ENCODE measurements around the gene ENGASE.

The ENGASE gene

GRCh38 chr17:79081571-79082276 lies 7.1 kb downstream of the ENGASE start:
- no peak for DNase-seq

GRCh38 chr17:79082311-79083190 lies 7.9 kb downstream of the ENGASE start:
- peak in 1 of 2 donors; percentile 59 for DNase-seq

GRCh38 chr17:79083191-79083971 lies 8.8 kb downstream of the ENGASE start:
- no peak for DNase-seq

- no peak for DNase-seq
Observed at GRCh38 chr17:79084291-79085153, 9.9 kb downstream of the ENGASE start.

GRCh38 chr17:79085154-79085920 lies 10.7 kb downstream of the ENGASE start:
- DNase-seq: no peak

- no peak for DNase-seq
Observed at GRCh38 chr17:79085921-79086551, 11.4 kb downstream of the ENGASE start.

- no peak for DNase-seq
Observed at GRCh38 chr17:79086609-79087427, 12.2 kb downstream of the ENGASE start.

- DNase-seq: peak; percentile 18 to 83
Observed at GRCh38 chr17:79087428-79088143, 13.0 kb downstream of the ENGASE start.

GRCh38 chr17:79088247-79088996 lies 13.8 kb downstream of the ENGASE start:
- no peak for DNase-seq

- no peak for DNase-seq
Observed at GRCh38 chr17:79088997-79089328, 14.3 kb downstream of the ENGASE start.

GRCh38 chr17:79089720-79090442 lies 15.3 kb downstream of the ENGASE start:
- no peak for DNase-seq

- no peak for DNase-seq
Observed at GRCh38 chr17:79090443-79091225, 16.0 kb downstream of the ENGASE start.

GRCh38 chr17:79091226-79091670 lies 16.6 kb downstream of the ENGASE start:
- DNase-seq: no peak

- no peak for DNase-seq
Observed at GRCh38 chr17:79092567-79092966, 17.9 kb downstream of the ENGASE start.

GRCh38 chr17:79093270-79093669 lies 18.6 kb downstream of the ENGASE start:
- no peak for DNase-seq

GRCh38 chr17:79094261-79094660 lies 19.6 kb downstream of the ENGASE start:
- DNase-seq: no peak

All from inflammatory macrophage treated with lipopolysaccharide for 1 hour (primary cell).